Measurements from ENCODE around the gene NQO1.

The NQO1 gene

GRCh38 chr16:69762814-69763598 lies 36.6 kb upstream of the NQO1 start (continued):
- TF ChIP-seq PRDM2 (tag by site-specific recombination; IDR thresholded peaks at IDR 0.05; ENCODE audit: borderline replicate concordance) (no peak), ZNF513 (tag by site-specific recombination; IDR thresholded peaks at IDR 0.05) (no peak), ZNF837 (tag by site-specific recombination; IDR thresholded peaks at IDR 0.05) (no peak), BCL6B (tag by site-specific recombination; IDR thresholded peaks at IDR 0.05) (no peak)

GRCh38 chr16:69761983-69762813 lies 35.8 kb upstream of the NQO1 start, which contains the start of gene WWP2:
TSS of gene WWP2 (plus strand) at chr16:69762332. CDS start at chr16:69787011, 24,679 bp downstream.
- H3K4me3 ChIP-seq (ENCODE audit: low read depth, low read length): peak within 1 kb of the TSS; percentile 80
- H3K36me3 ChIP-seq (ENCODE audit: control insufficient read depth in 2 of 2, insufficient read depth in 1 of 2, low read length in 2 of 2): no peaks in the 10 kb centered on the region
- H3K4me1 ChIP-seq (ENCODE audit: control insufficient read depth, insufficient read depth, low read length): peaks cover 3% of the 10 kb centered on the region; the same call in 1 of the 2 replicates
- ChIA-PET POLR2A (interaction anchor here (0.6 to 2.1 kb wide), 5 partner anchors 8 to 243 kb away, joined by 3 to 15 read pairs (median 4); partner anchors contain the start of genes NFAT5 and NOB1), CTCF (interaction anchor here (0.7 to 1.4 kb wide), 2 partner anchors 8 to 11 kb away, joined by 4 to 11 read pairs; partner anchors contain the start of gene NOB1)
- H3K27ac ChIP-seq (ENCODE audit: extremely low read depth, low read depth, low read length): peak within 1 kb of the TSS; percentile 69
- no peaks in the 10 kb centered on the region for H3K9me3 ChIP-seq (ENCODE audit: control insufficient read depth, insufficient read depth, low read depth, low read length)
- TF ChIP-seq ZNF449 (tag by site-specific recombination; IDR thresholded peaks at IDR 0.05) (peak; percentile 49; the same call in 1 of the 2 replicates), KLF1 (tag by site-specific recombination; IDR thresholded peaks at IDR 0.05) (peak; percentile 47), TSHZ1 (tag by site-specific recombination; IDR thresholded peaks at IDR 0.05; ENCODE audit: borderline replicate concordance) (no peak), SP3 (tag by site-specific recombination; IDR thresholded peaks at IDR 0.05) (peak; percentile 54), KLF9 (tag by site-specific recombination; IDR thresholded peaks at IDR 0.05; ENCODE audit: low read depth) (peak; percentile 70), ZBTB20 (tag by site-specific recombination; IDR thresholded peaks at IDR 0.05) (peak; percentile 20; the same call in 1 of the 2 replicates), KLF10 (tag by site-specific recombination; IDR thresholded peaks at IDR 0.05) (0 out of 2 replicates have a peak, but pooled peaks have one; percentile 15), ZNF660 (tag by site-specific recombination; IDR thresholded peaks at IDR 0.05) (peak; percentile 43; the same call in 1 of the 2 replicates), ZNF37A (tag by site-specific recombination; IDR thresholded peaks at IDR 0.05) (no peak), ZBTB11 (tag by site-specific recombination; conservative IDR thresholded peaks at IDR 0.05; ENCODE audit: low read depth) (peak; percentile 94)

All from HEK293 (cell line).